ENCODE measurements around the gene TTC39A. TPM values are rescaled to one million over a fixed set of nuclear protein-coding genes. Genes with fewer than 3 reads are reported as not detected.
"Not testable (repeated sequence)": the region's sequence is repeated elsewhere in the genome, so short reads cannot be mapped to it uniquely, and the experiment has no call there.

Gene TTC39A
- total and polyA plus RNA-seq, 2 donors: 1.1 to 2.8 TPM

DNA sequence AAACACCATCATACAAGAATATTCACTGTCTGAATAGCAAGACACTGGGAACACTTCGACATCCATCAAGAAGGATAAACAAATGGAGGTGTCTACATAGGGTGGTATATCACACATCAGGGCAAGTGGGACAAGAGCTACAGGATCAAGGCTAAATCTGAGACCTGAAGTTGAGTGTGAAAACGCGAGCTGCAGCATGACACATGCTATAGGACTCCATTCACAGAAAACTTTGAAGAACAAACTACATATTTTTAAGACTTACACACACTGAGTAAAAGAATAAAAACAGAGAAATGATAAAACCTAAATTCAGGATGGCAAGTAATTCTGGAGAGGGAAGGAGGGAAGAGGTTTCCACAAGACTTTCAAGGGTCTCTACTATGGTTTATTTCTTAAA is 2.1 kb downstream of the TTC39A start:
- Histone ChIP-seq H3K9me3 (ENCODE audit: control insufficient read depth in 2 of 2, insufficient read depth in 1 of 2, low read length in 1 of 2) (no peaks in the 10 kb centered on the region), H3K27me3 (ENCODE audit: control insufficient read depth in 2 of 2, insufficient read depth in 1 of 2, low read length in 1 of 2) (peaks cover 3 to 33% of the 10 kb centered on the region in 2 donors), H3K4me1 (ENCODE audit: control insufficient read depth in 2 of 2, insufficient read depth in 2 of 2, low read length in 2 of 2) (peaks cover 0 to 5% of the 10 kb centered on the region in 2 donors), H3K4me3 (ENCODE audit: low read length in 2 of 2) (no peak overlapping the region), H3K36me3 (ENCODE audit: control insufficient read depth in 2 of 2, insufficient read depth in 2 of 2, low read length in 1 of 2) (no peaks in the 10 kb centered on the region), H3K27ac (ENCODE audit: low read depth in 1 of 2, low read length in 1 of 2) (no peak overlapping the region)
- 97% methylated on average over 3 of the region's 3 CpGs for WGBS
- no peak for DNase-seq (ENCODE audit: low read depth in 6 of 9, low spot score in 9 of 9)

DNA sequence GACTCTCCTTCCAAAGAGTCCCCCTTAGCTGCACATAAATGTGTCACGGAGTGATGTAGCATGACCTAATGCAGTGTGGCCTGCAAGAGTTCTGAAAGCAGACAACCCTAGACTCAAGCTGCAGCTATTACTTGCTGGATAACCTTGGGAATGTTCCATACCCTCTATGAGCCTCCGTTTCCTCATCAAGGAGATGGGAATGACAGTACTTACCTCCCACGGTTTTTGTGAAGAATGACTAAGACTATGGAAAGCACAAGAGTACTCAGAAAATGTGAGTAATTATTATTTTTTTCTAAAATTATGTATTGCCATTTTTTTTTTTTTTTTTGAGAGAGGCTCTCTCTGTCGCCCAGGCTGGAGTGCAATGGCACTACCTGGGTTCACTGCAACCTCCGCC is 3.0 kb downstream of the TTC39A start:
- H3K4me1 ChIP-seq (ENCODE audit: control insufficient read depth in 2 of 2, insufficient read depth in 2 of 2, low read length in 2 of 2): peaks cover 0 to 5% of the 10 kb centered on the region in 2 donors
- H3K4me3 ChIP-seq (ENCODE audit: low read length in 2 of 2): no peak overlapping the region
- WGBS: 84% methylated on average over 5 of the region's 5 CpGs
- no peak for DNase-seq (ENCODE audit: low read depth in 6 of 9, low spot score in 9 of 9)
- no peak overlapping the region for H3K27ac ChIP-seq (ENCODE audit: low read depth in 1 of 2, low read length in 1 of 2)
- no peaks in the 10 kb centered on the region for H3K36me3 ChIP-seq (ENCODE audit: control insufficient read depth in 2 of 2, insufficient read depth in 2 of 2, low read length in 1 of 2)
- no peaks in the 10 kb centered on the region for H3K9me3 ChIP-seq (ENCODE audit: control insufficient read depth in 2 of 2, insufficient read depth in 1 of 2, low read length in 1 of 2)
- H3K27me3 ChIP-seq (ENCODE audit: control insufficient read depth in 2 of 2, insufficient read depth in 1 of 2, low read length in 1 of 2): peaks cover 3 to 33% of the 10 kb centered on the region in 2 donors

- DNase-seq (ENCODE audit: low read depth in 6 of 9, low spot score in 9 of 9): no peak
- 95% methylated on average over 8 of the region's 8 CpGs for WGBS
- Histone ChIP-seq H3K27me3 (ENCODE audit: control insufficient read depth in 2 of 2, insufficient read depth in 1 of 2, low read length in 1 of 2) (peaks cover 3 to 30% of the 10 kb centered on the region in 2 donors), H3K4me3 (ENCODE audit: low read length in 2 of 2) (no peak overlapping the region), H3K27ac (ENCODE audit: low read depth in 1 of 2, low read length in 1 of 2) (no peak overlapping the region), H3K4me1 (ENCODE audit: control insufficient read depth in 2 of 2, insufficient read depth in 2 of 2, low read length in 2 of 2) (peaks cover 0 to 5% of the 10 kb centered on the region in 2 donors), H3K9me3 (ENCODE audit: control insufficient read depth in 2 of 2, insufficient read depth in 1 of 2, low read length in 1 of 2) (no peaks in the 10 kb centered on the region), H3K36me3 (ENCODE audit: control insufficient read depth in 2 of 2, insufficient read depth in 2 of 2, low read length in 1 of 2) (no peaks in the 10 kb centered on the region)
Measured at GRCh38 chr1:51326839-51327238, 3.5 kb downstream of the TTC39A start.

DNA sequence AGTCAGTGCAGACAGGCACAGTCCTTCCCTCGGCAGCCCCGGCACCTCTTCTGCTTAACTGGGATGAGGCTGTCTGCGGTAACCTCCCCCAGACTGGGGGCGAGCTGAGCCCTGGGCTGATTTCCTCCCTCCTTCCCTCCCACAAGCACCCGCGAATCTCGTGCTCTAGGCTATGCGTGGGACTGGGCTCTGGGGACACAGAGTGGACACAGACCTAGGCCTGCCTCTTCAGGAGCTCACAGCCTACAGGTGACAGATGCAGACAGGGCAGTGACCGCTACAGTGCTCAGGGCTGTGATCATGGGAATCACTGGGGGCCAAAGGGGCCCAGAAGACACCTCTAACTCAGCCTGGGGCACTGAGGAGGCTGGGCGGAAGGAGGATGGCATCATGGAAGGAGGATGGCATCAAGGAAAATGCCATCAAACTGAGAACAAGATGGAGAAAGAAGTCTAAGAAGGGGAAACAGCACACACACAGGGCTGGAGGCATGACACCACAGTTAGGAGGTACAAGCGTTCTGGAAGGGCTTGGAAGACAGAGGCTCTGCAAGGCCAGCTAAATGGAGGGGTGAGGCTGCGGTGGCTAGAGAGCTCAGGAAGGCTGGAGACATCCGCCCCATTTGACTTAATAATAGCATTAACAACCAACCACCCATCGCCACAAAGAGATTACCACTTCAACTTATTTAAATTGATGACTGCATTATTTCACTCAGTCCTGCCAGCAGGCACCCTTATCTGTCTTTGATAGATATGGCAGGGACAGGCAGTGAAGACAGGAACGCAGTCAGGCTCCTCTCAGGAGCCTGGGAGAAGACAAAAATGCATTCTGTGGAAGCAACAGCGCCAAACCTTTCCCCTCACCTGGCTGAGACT is 4.2 kb downstream of the TTC39A start:
- no peak for DNase-seq (ENCODE audit: low read depth in 6 of 9, low spot score in 9 of 9)
- Histone ChIP-seq H3K36me3 (ENCODE audit: control insufficient read depth in 2 of 2, insufficient read depth in 2 of 2, low read length in 1 of 2) (no peaks in the 10 kb centered on the region), H3K4me3 (ENCODE audit: low read length in 2 of 2) (no peak overlapping the region), H3K27ac (ENCODE audit: low read depth in 1 of 2, low read length in 1 of 2) (no peak overlapping the region), H3K9me3 (ENCODE audit: control insufficient read depth in 2 of 2, insufficient read depth in 1 of 2, low read length in 1 of 2) (no peaks in the 10 kb centered on the region), H3K27me3 (ENCODE audit: control insufficient read depth in 2 of 2, insufficient read depth in 1 of 2, low read length in 1 of 2) (peaks cover 3 to 23% of the 10 kb centered on the region in 2 donors), H3K4me1 (ENCODE audit: control insufficient read depth in 2 of 2, insufficient read depth in 2 of 2, low read length in 2 of 2) (peaks cover 0 to 5% of the 10 kb centered on the region in 2 donors)
- 94% methylated on average over 16 of the region's 16 CpGs for WGBS

- no peak for DNase-seq (ENCODE audit: low read depth in 6 of 9, low spot score in 9 of 9)
- Histone ChIP-seq H3K4me1 (ENCODE audit: control insufficient read depth in 2 of 2, insufficient read depth in 2 of 2, low read length in 2 of 2) (no peaks in the 10 kb centered on the region), H3K27ac (ENCODE audit: low read depth in 1 of 2, low read length in 1 of 2) (no peak overlapping the region), H3K4me3 (ENCODE audit: low read length in 2 of 2) (no peak overlapping the region), H3K27me3 (ENCODE audit: control insufficient read depth in 2 of 2, insufficient read depth in 1 of 2, low read length in 1 of 2) (peaks cover under 1 to 17% of the 10 kb centered on the region in 2 donors), H3K9me3 (ENCODE audit: control insufficient read depth in 2 of 2, insufficient read depth in 1 of 2, low read length in 1 of 2) (no peaks in the 10 kb centered on the region), H3K36me3 (ENCODE audit: control insufficient read depth in 2 of 2, insufficient read depth in 2 of 2, low read length in 1 of 2) (no peaks in the 10 kb centered on the region)
- WGBS: 91% methylated on average over 1 of the region's 1 CpG
Measured at GRCh38 chr1:51325391-51325790, 5.0 kb downstream of the TTC39A start.

DNA sequence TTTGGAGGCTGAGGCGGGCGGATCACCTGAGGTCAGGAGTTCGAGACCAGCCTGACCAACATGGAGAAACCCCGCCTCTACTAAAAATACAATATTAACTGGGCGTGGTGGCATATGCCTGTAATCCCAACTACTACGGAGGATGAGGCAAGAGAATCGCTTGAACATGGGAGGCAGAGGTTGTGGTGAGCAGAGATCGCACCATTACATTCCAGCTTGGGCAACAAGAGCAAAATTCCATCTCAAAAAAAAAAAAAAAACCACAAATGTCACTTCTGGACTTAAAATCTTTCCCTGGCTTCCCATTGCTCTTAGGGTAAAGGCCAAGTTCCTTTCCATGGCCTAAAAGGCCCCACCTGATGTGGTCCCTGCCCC is 5.4 kb downstream of the TTC39A start:
- not testable (repeated sequence) for H3K9me3 ChIP-seq (ENCODE audit: control insufficient read depth in 2 of 2, insufficient read depth in 1 of 2, low read length in 1 of 2); DNase-seq (ENCODE audit: low read depth in 6 of 9, low spot score in 9 of 9); H3K27ac ChIP-seq (ENCODE audit: low read depth in 1 of 2, low read length in 1 of 2); H3K4me3 ChIP-seq (ENCODE audit: low read length in 2 of 2); H3K4me1 ChIP-seq (ENCODE audit: control insufficient read depth in 2 of 2, insufficient read depth in 2 of 2, low read length in 2 of 2); H3K36me3 ChIP-seq (ENCODE audit: control insufficient read depth in 2 of 2, insufficient read depth in 2 of 2, low read length in 1 of 2)
- peaks cover 0 to 16% of the 10 kb centered on the region in 2 donors for H3K27me3 ChIP-seq (ENCODE audit: control insufficient read depth in 2 of 2, insufficient read depth in 1 of 2, low read length in 1 of 2)
- 98% methylated on average over 8 of the region's 8 CpGs for WGBS

GRCh38 chr1:51324251-51325010 is 5.9 kb downstream of the TTC39A start:
- no peak for DNase-seq (ENCODE audit: low read depth in 6 of 9, low spot score in 9 of 9)
- H3K27me3 ChIP-seq (ENCODE audit: control insufficient read depth in 2 of 2, insufficient read depth in 1 of 2, low read length in 1 of 2): peaks cover 0 to 10% of the 10 kb centered on the region in 2 donors
- WGBS: 95% methylated on average over 7 of the region's 7 CpGs
- H3K4me1 ChIP-seq (ENCODE audit: control insufficient read depth in 2 of 2, insufficient read depth in 2 of 2, low read length in 2 of 2): no peaks in the 10 kb centered on the region
- no peak overlapping the region for H3K4me3 ChIP-seq (ENCODE audit: low read length in 2 of 2)
- no peaks in the 10 kb centered on the region for H3K36me3 ChIP-seq (ENCODE audit: control insufficient read depth in 2 of 2, insufficient read depth in 2 of 2, low read length in 1 of 2)
- H3K27ac ChIP-seq (ENCODE audit: low read depth in 1 of 2, low read length in 1 of 2): no peak overlapping the region
- H3K9me3 ChIP-seq (ENCODE audit: control insufficient read depth in 2 of 2, insufficient read depth in 1 of 2, low read length in 1 of 2): no peaks in the 10 kb centered on the region

DNA sequence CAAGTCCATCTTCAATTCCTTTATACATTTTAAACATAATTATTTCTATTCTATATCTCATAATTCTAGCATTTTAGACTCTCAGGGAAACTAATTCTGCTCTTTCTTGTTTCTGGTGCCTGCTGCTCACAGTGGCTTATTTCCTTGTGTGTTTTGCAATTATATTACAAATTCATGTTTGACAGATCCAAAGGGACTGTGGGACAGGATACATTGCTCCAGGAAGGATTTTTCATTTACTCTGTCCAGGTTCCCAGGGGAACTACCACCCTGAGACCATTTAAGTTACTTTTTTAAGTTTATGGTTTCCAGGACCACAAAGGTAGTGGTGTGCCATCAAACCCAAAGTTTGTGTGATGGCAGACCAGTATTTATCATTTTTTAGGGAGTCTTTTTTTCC is 6.6 kb downstream of the TTC39A start:
- no peaks in the 10 kb centered on the region for H3K9me3 ChIP-seq (ENCODE audit: control insufficient read depth in 2 of 2, insufficient read depth in 1 of 2, low read length in 1 of 2)
- no peak for DNase-seq (ENCODE audit: low read depth in 6 of 9, low spot score in 9 of 9)
- H3K27me3 ChIP-seq (ENCODE audit: control insufficient read depth in 2 of 2, insufficient read depth in 1 of 2, low read length in 1 of 2): peaks cover 0 to 3% of the 10 kb centered on the region in 2 donors
- H3K4me3 ChIP-seq (ENCODE audit: low read length in 2 of 2): no peak overlapping the region
- no peaks in the 10 kb centered on the region for H3K36me3 ChIP-seq (ENCODE audit: control insufficient read depth in 2 of 2, insufficient read depth in 2 of 2, low read length in 1 of 2)
- no peaks in the 10 kb centered on the region for H3K4me1 ChIP-seq (ENCODE audit: control insufficient read depth in 2 of 2, insufficient read depth in 2 of 2, low read length in 2 of 2)
- no peak overlapping the region for H3K27ac ChIP-seq (ENCODE audit: low read depth in 1 of 2, low read length in 1 of 2)

DNA sequence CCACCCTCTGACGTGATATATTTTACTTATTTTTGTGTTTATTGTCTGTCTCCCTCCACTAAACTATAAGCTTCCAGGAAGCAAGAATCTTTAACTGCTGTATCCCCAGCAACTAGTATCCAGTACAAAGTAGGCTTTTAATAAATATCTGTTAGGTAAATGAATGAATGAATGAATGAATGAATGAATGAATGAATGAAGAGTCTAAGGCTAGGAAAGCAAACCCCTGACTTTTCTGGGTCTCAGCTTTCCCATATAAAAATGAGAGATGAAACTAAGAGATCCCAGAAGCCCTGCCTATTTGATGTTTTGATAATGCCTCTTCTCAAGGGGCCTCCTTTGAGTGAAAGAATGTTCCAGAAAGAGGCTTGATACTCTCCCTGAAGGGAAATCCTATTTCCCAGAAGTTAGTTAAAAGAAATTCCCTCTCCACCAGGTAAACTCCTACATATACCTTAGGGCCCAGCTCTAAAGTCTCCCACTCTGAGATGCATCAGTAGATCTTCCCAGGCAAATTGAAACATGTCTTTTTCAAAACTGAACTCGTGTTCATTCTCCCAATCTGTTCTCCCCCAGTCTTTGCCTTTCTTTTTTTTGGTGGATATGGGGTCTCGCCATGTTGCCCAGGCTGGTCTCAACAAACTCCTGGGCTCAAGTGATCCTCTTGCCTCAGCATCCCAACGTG is 7.8 kb downstream of the TTC39A start:
- Histone ChIP-seq H3K27ac (ENCODE audit: low read depth in 1 of 2, low read length in 1 of 2) (no peak overlapping the region), H3K9me3 (ENCODE audit: control insufficient read depth in 2 of 2, insufficient read depth in 1 of 2, low read length in 1 of 2) (no peaks in the 10 kb centered on the region), H3K4me1 (ENCODE audit: control insufficient read depth in 2 of 2, insufficient read depth in 2 of 2, low read length in 2 of 2) (no peaks in the 10 kb centered on the region), H3K4me3 (ENCODE audit: low read length in 2 of 2) (no peak overlapping the region), H3K36me3 (ENCODE audit: control insufficient read depth in 2 of 2, insufficient read depth in 2 of 2, low read length in 1 of 2) (no peaks in the 10 kb centered on the region), H3K27me3 (ENCODE audit: control insufficient read depth in 2 of 2, insufficient read depth in 1 of 2, low read length in 1 of 2) (peaks cover 0 to 2% of the 10 kb centered on the region in 2 donors)
- 96% methylated on average over 4 of the region's 4 CpGs for WGBS
- DNase-seq (ENCODE audit: low read depth in 6 of 9, low spot score in 9 of 9): no peak

Data from thymus (tissue), 11 donors.